ENCODE results near the gene ATP6V0D1. TPM values are rescaled to one million over a fixed set of nuclear protein-coding genes. Genes with fewer than 3 reads are reported as not detected.

The ATP6V0D1 gene
- polyA plus RNA-seq, 1 donor from 2014 or later: 188 TPM

GRCh38 chr16:67388191-67388590 lies 92.8 kb downstream of the ATP6V0D1 start:
- Histone ChIP-seq H3K79me2 (replicated peaks; ENCODE audit: insufficient read depth, low read length) (no peaks in the 10 kb centered on the region), H3K9me3 (ENCODE audit: low read length) (no peaks in the 10 kb centered on the region), H4K20me1 (ENCODE audit: insufficient read depth) (no peaks in the 10 kb centered on the region), H3K4me2 (ENCODE audit: low read length) (no peak overlapping the region), H3K9me2 (ENCODE audit: insufficient read depth, low read length) (no peaks in the 10 kb centered on the region), H2AFZ (ENCODE audit: low read depth, low read length) (no peak overlapping the region), H3K36me3 (ENCODE audit: insufficient read depth, low read length) (no peaks in the 10 kb centered on the region), H3K4me3 (ENCODE audit: low read length) (no peak overlapping the region), H3F3A (ENCODE audit: insufficient read depth, low read length, poor library complexity, severe bottlenecking) (no peaks in the 10 kb centered on the region), H3K27me3 (ENCODE audit: insufficient read depth, low read depth, low read length) (no peaks in the 10 kb centered on the region), H3K9ac (ENCODE audit: low read length) (no peak overlapping the region), H3K27ac (ENCODE audit: low read length) (no peak overlapping the region)
- TF ChIP-seq MXI1 (conservative IDR thresholded peaks at IDR 0.05; ENCODE audit: poor library complexity, severe bottlenecking): no peak
- no peak for TF ChIP-seq REST (IDR thresholded peaks at IDR 0.05; ENCODE audit: borderline replicate concordance)
- TF ChIP-seq TAF1 (IDR thresholded peaks at IDR 0.05; ENCODE audit: low read depth): no peak
- no peak for TF ChIP-seq RAD21 (conservative IDR thresholded peaks at IDR 0.05)
- no peak for TF ChIP-seq EZH2 (IDR thresholded peaks at IDR 0.05; ENCODE audit: borderline replicate concordance, insufficient read depth, low read length, poor library complexity, severe bottlenecking)
- no peak for TF ChIP-seq SMC3 (conservative IDR thresholded peaks at IDR 0.05; ENCODE audit: poor library complexity)
- TF ChIP-seq EP300 (conservative IDR thresholded peaks at IDR 0.05; ENCODE audit: poor library complexity, severe bottlenecking): no peak
- no peak for TF ChIP-seq POLR2AphosphoS5 (IDR thresholded peaks at IDR 0.05)
- TF ChIP-seq CTCF (IDR thresholded peaks at IDR 0.05; ENCODE audit: poor library complexity, severe bottlenecking): no peak

Small RNA genes lying within 50 kb of the gene (small RNA-seq; reads per million reads assigned to genes)
- gene RNU1-123P: 0 reads per million in 3 experiments

Other genes with a start within 250 kb of the ATP6V0D1 start
- gene FHOD1, start 233.7 kb downstream of the ATP6V0D1 start, polyA plus RNA-seq: 0.92 and 6.3 TPM in 2 replicates
- 1.6 and 1.8 TPM in 2 replicates for gene SLC9A5, start 232.2 kb downstream of the ATP6V0D1 start, polyA plus RNA-seq
- 0.28 and 1.3 TPM in 2 replicates for gene PLEKHG4, start 201.6 kb downstream of the ATP6V0D1 start, polyA plus RNA-seq
- 0.45 and 3.3 TPM in 2 replicates for gene KCTD19, start 154.4 kb downstream of the ATP6V0D1 start, polyA plus RNA-seq
- 0.44 and 1.6 TPM in 2 replicates for gene LRRC36, start 154.3 kb downstream of the ATP6V0D1 start, polyA plus RNA-seq
- 1.1 and 2.7 TPM in 2 replicates for gene TPPP3, start 87.7 kb downstream of the ATP6V0D1 start, polyA plus RNA-seq
- 1.7 TPM in 1 of 2 replicates, not detected in the other for gene ZDHHC1, start 64.7 kb downstream of the ATP6V0D1 start, polyA plus RNA-seq
- 0.24 and 2.8 TPM in 2 replicates for gene HSD11B2, start 50.0 kb downstream of the ATP6V0D1 start, polyA plus RNA-seq
- not detected in 2 replicates for gene AGRP, start 2.4 kb upstream of the ATP6V0D1 start, polyA plus RNA-seq
- 13.2 and 15.1 TPM in 2 replicates for gene RIPOR1, start 47.7 kb upstream of the ATP6V0D1 start, polyA plus RNA-seq
- gene CTCF, start 81.4 kb upstream of the ATP6V0D1 start, polyA plus RNA-seq: 40.4 and 42.8 TPM in 2 replicates
- gene CARMIL2, start 164.0 kb upstream of the ATP6V0D1 start, polyA plus RNA-seq: 1.8 and 7.1 TPM in 2 replicates
- 98.6 and 108 TPM in 2 replicates for gene ACD, start 179.1 kb upstream of the ATP6V0D1 start, polyA plus RNA-seq
- 34.2 and 34.8 TPM in 2 replicates for gene PARD6A, start 179.8 kb upstream of the ATP6V0D1 start, polyA plus RNA-seq
- gene ENKD1, start 185.6 kb upstream of the ATP6V0D1 start, polyA plus RNA-seq: 29.9 and 36.6 TPM in 2 replicates
- 1.4 and 2.4 TPM in 2 replicates for gene C16orf86, start 185.7 kb upstream of the ATP6V0D1 start, polyA plus RNA-seq
- gene GFOD2, start 238.2 kb upstream of the ATP6V0D1 start, polyA plus RNA-seq: 88.4 and 106 TPM in 2 replicates